ENCODE measurements around the gene TXLNA.

Gene TXLNA

GRCh38 chr1:32208891-32209328 lies 29.4 kb downstream of the TXLNA start, which contains the start of gene DCDC2B:
TSS of gene DCDC2B (plus strand) at chr1:32209089. CDS start at chr1:32209094, 5 bp downstream.
- Mint-ChIP-seq H3K4me1 (peaks cover 26% of the 10 kb centered on the region), H3K27ac (peak within 1 kb of the TSS; percentile 64), H3K4me3 (no peak within 1 kb of the TSS), H3K27me3 (ENCODE audit: low read depth, poor library complexity) (peaks cover 5% of the 10 kb centered on the region), H3K36me3 (ENCODE audit: low read depth) (peaks cover 4% of the 10 kb centered on the region), H3K9me3 (no peaks in the 10 kb centered on the region)
- DNase-seq: no peak
- TF ChIP-seq CTCF (IDR thresholded peaks at IDR 0.05): no peak

- peak; percentile 75 for TF ChIP-seq CTCF (IDR thresholded peaks at IDR 0.05)
- peaks cover 4% of the 10 kb centered on the region for H3K27me3 Mint-ChIP-seq (ENCODE audit: low read depth, poor library complexity)
- H3K27ac Mint-ChIP-seq: peak overlapping the region; percentile 85
- peaks cover 19% of the 10 kb centered on the region for H3K36me3 Mint-ChIP-seq (ENCODE audit: low read depth)
- no peaks in the 10 kb centered on the region for H3K9me3 Mint-ChIP-seq
- peaks cover 14% of the 10 kb centered on the region for H3K4me1 Mint-ChIP-seq
- no peak overlapping the region for H3K4me3 Mint-ChIP-seq
- peak; percentile 70 for DNase-seq
Measured at GRCh38 chr1:32215629-32216480, 36.4 kb downstream of the TXLNA start.

GRCh38 chr1:32216566-32216965 lies 37.1 kb downstream of the TXLNA start:
- Mint-ChIP-seq H3K36me3 (ENCODE audit: low read depth) (peaks cover 19% of the 10 kb centered on the region), H3K9me3 (no peaks in the 10 kb centered on the region), H3K27ac (peak overlapping the region; percentile 64), H3K4me3 (no peak overlapping the region), H3K27me3 (ENCODE audit: low read depth, poor library complexity) (peaks cover 4% of the 10 kb centered on the region), H3K4me1 (peaks cover 21% of the 10 kb centered on the region)
- DNase-seq: no peak
- TF ChIP-seq CTCF (IDR thresholded peaks at IDR 0.05): no peak

- DNase-seq: no peak
- TF ChIP-seq CTCF (IDR thresholded peaks at IDR 0.05): no peak
- Mint-ChIP-seq H3K9me3 (no peaks in the 10 kb centered on the region), H3K36me3 (ENCODE audit: low read depth) (peaks cover 24% of the 10 kb centered on the region), H3K27ac (no peak overlapping the region), H3K4me1 (peaks cover 44% of the 10 kb centered on the region), H3K27me3 (ENCODE audit: low read depth, poor library complexity) (no peaks in the 10 kb centered on the region), H3K4me3 (no peak overlapping the region)
Measured at GRCh38 chr1:32219022-32219421, 39.5 kb downstream of the TXLNA start.

GRCh38 chr1:32220746-32221580 lies 41.5 kb downstream of the TXLNA start:
- Mint-ChIP-seq H3K36me3 (ENCODE audit: low read depth) (peaks cover 32% of the 10 kb centered on the region), H3K27ac (peak overlapping the region; percentile 95), H3K4me1 (peaks cover 48% of the 10 kb centered on the region), H3K9me3 (no peaks in the 10 kb centered on the region), H3K4me3 (peak overlapping the region; percentile 96), H3K27me3 (ENCODE audit: low read depth, poor library complexity) (no peaks in the 10 kb centered on the region)
- no peak for TF ChIP-seq CTCF (IDR thresholded peaks at IDR 0.05)
- DNase-seq: no peak

Measured in nephron progenitor cell (in vitro differentiated cells).